Psoas muscle (tissue), 8 donors: ENCODE measurements around the gene FYN. TPM values are rescaled to one million over a fixed set of nuclear protein-coding genes. Genes with fewer than 3 reads are reported as not detected.

Experiments used
- ATAC-seq, 4 donors: fragments of 200-7000 bp; cut with Tn5 transposase; one replicate each; pipeline ENCODE4 v1.9.1; 2020; ENCODE audit warnings: moderate library complexity in 3 of 4, mild to moderate bottlenecking in 2 of 4
- DNase-seq, 2 donors: peaks; one replicate each; pipeline ENCODE4 v3.0.0-alpha.2; 2020
- H3K27ac ChIP-seq: fragments of 200-600 bp; one replicate; pipeline ENCODE4 v1.8.0; 2022
- H3K27me3 ChIP-seq, 3 donors: fragments of 200-600 bp in 1 of 3; one replicate each; pipeline versions ENCODE4 v1.6.1 to v1.8.0; 2013 to 2022; ENCODE audit warnings: low read length in 2 of 3, mild to moderate bottlenecking in 2 of 3, moderate library complexity in 1 of 3; ENCODE audit not compliant: insufficient read depth in 3 of 3
- H3K36me3 ChIP-seq, 2 donors: fragments of 200-600 bp in 1 of 2; one replicate each; pipeline versions ENCODE4 v1.6.1 to v1.8.0; 2013 to 2022; ENCODE audit warnings: low read depth in 1 of 2, mild to moderate bottlenecking in 1 of 2, moderate library complexity in 1 of 2; ENCODE audit not compliant: insufficient read depth in 1 of 2
- H3K4me1 ChIP-seq: fragments of 200-600 bp; one replicate; pipeline ENCODE4 v1.8.0; 2022
- H3K4me3 ChIP-seq: fragments of 200-600 bp; one replicate; pipeline ENCODE4 v1.8.0; 2022; ENCODE audit warnings: mild to moderate bottlenecking
- H3K9me3 ChIP-seq: fragments of 200-600 bp; one replicate; pipeline ENCODE4 v1.8.0; 2022
- CTCF ChIP-seq: fragments of 200-600 bp; IDR thresholded peaks from one replicate; pipeline ENCODE4 v1.8.0; 2022; ENCODE audit warnings: antibody characterized with exemption
- WGBS, 3 donors: extraction: QIAGEN DNeasy Blood & Tissue Kit; methylation state at CpG; one replicate each; pipeline versions ENCODE4 v1.1.6 to v1.1.7; 2013; 5-methylcytosine and 5-hydroxymethylcytosine counted together
- intact Hi-C, 2 donors: fragments of 100-400 bp; cut with DNase I; formaldehyde crosslinking; loops; one replicate each; pipeline versions ENCODE4 v1.11.0 to v1.14.2; 2022
- polyA plus RNA-seq, 3 donors: library from polyadenylated mRNA; stranded (reverse); fragments of 200-250 nt; gene quantifications; one replicate each; pipeline ENCODE4 v1.2.3, GENCODE V29; 2013
- total RNA-seq, 4 donors: library from RNA; stranded (reverse); fragmentation: NEBNext Ultra II Directional in 2 of 4; extraction: Animal tissue kit (Norgen Biotek cat#: 25700) in 2 of 4; gene quantifications; one replicate each; pipeline versions ENCODE4 v1.2.1 to v1.2.4, GENCODE V29; 2021 to 2023
- donor health status: healthy with polysubstance abuse.
- donor health status: DM: no; HTN: no; CAD: no; lungs with moderate emphysema.
- donor health status: Bipolar disorder and iron deficiency.
- donor health status: healthy.
- donor health status: DM: yes; HTN: yes; CAD: no.
- donor health status: DM: no; HTN: no; CAD: no.
- donor health status: DM: no; HTN: no; CAD: no.
- donor health status: DM: yes; HTN: yes; CAD: no.

Gene FYN
- total and polyA plus RNA-seq, 7 donors: 7.1 to 27.8 (median 12.3) TPM

- ATAC-seq: peak; percentile 72 to 90 (median 86)
- Histone ChIP-seq H3K27me3 (no peaks in the 10 kb centered on the region), H3K4me1 (peaks cover 33% of the 10 kb centered on the region), H3K27ac (peak overlapping the region; percentile 68), H3K9me3 (no peaks in the 10 kb centered on the region), H3K36me3 (no peaks in the 10 kb centered on the region), H3K4me3 (peak overlapping the region; percentile 55)
- no peak for TF ChIP-seq CTCF
- 25 to 37% (median 29%) methylated on average over 17 of the region's 17 CpGs for WGBS, 3 donors
- peak; percentile 60 to 76 for DNase-seq
- intact Hi-C loops: no loop called here
These were observed 247.5 kb downstream of the FYN start for GRCh38 chr6:111625461-111626391.

- intact Hi-C loops: no loop called here
- Histone ChIP-seq H3K27ac (no peak overlapping the region), H3K36me3 (no peaks in the 10 kb centered on the region), H3K9me3 (no peaks in the 10 kb centered on the region), H3K4me1 (peaks cover 33% of the 10 kb centered on the region), H3K4me3 (no peak overlapping the region), H3K27me3 (no peaks in the 10 kb centered on the region)
- WGBS, 3 donors: 80 to 91% (median 87%) methylated on average over 3 of the region's 3 CpGs
- no peak for TF ChIP-seq CTCF
- ATAC-seq (no peak), DNase-seq (no peak)
These were observed 248.2 kb downstream of the FYN start for GRCh38 chr6:111625099-111625416.

GRCh38 chr6:111624401-111625098 lies 248.7 kb downstream of the FYN start:
- Histone ChIP-seq H3K9me3 (no peaks in the 10 kb centered on the region), H3K4me1 (peaks cover 33% of the 10 kb centered on the region), H3K27me3 (no peaks in the 10 kb centered on the region), H3K27ac (no peak overlapping the region), H3K36me3 (no peaks in the 10 kb centered on the region), H3K4me3 (no peak overlapping the region)
- intact Hi-C loops: no loop called here
- DNase-seq: no peak
- no peak for ATAC-seq
- WGBS, 3 donors: 79 to 82% (median 79%) methylated on average over 4 of the region's 4 CpGs
- no peak for TF ChIP-seq CTCF

- intact Hi-C loops: no loop called here
- H3K4me3 ChIP-seq: no peak overlapping the region
- no peak overlapping the region for H3K27ac ChIP-seq
- no peaks in the 10 kb centered on the region for H3K27me3 ChIP-seq
- 56 to 70% (median 68%) methylated on average over 9 of the region's 9 CpGs for WGBS, 3 donors
- no peaks in the 10 kb centered on the region for H3K36me3 ChIP-seq
- DNase-seq: no peak
- no peak for TF ChIP-seq CTCF
- peak in 2 of 4 donors; percentile 40 for ATAC-seq
- H3K9me3 ChIP-seq: no peaks in the 10 kb centered on the region
- H3K4me1 ChIP-seq: peaks cover 32% of the 10 kb centered on the region
These were observed 250.1 kb downstream of the FYN start for GRCh38 chr6:111623046-111623718.
